ENCODE results near the gene BRCA2.

Gene BRCA2, protein sequence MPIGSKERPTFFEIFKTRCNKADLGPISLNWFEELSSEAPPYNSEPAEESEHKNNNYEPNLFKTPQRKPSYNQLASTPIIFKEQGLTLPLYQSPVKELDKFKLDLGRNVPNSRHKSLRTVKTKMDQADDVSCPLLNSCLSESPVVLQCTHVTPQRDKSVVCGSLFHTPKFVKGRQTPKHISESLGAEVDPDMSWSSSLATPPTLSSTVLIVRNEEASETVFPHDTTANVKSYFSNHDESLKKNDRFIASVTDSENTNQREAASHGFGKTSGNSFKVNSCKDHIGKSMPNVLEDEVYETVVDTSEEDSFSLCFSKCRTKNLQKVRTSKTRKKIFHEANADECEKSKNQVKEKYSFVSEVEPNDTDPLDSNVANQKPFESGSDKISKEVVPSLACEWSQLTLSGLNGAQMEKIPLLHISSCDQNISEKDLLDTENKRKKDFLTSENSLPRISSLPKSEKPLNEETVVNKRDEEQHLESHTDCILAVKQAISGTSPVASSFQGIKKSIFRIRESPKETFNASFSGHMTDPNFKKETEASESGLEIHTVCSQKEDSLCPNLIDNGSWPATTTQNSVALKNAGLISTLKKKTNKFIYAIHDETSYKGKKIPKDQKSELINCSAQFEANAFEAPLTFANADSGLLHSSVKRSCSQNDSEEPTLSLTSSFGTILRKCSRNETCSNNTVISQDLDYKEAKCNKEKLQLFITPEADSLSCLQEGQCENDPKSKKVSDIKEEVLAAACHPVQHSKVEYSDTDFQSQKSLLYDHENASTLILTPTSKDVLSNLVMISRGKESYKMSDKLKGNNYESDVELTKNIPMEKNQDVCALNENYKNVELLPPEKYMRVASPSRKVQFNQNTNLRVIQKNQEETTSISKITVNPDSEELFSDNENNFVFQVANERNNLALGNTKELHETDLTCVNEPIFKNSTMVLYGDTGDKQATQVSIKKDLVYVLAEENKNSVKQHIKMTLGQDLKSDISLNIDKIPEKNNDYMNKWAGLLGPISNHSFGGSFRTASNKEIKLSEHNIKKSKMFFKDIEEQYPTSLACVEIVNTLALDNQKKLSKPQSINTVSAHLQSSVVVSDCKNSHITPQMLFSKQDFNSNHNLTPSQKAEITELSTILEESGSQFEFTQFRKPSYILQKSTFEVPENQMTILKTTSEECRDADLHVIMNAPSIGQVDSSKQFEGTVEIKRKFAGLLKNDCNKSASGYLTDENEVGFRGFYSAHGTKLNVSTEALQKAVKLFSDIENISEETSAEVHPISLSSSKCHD (N-terminal part only)

DNA sequence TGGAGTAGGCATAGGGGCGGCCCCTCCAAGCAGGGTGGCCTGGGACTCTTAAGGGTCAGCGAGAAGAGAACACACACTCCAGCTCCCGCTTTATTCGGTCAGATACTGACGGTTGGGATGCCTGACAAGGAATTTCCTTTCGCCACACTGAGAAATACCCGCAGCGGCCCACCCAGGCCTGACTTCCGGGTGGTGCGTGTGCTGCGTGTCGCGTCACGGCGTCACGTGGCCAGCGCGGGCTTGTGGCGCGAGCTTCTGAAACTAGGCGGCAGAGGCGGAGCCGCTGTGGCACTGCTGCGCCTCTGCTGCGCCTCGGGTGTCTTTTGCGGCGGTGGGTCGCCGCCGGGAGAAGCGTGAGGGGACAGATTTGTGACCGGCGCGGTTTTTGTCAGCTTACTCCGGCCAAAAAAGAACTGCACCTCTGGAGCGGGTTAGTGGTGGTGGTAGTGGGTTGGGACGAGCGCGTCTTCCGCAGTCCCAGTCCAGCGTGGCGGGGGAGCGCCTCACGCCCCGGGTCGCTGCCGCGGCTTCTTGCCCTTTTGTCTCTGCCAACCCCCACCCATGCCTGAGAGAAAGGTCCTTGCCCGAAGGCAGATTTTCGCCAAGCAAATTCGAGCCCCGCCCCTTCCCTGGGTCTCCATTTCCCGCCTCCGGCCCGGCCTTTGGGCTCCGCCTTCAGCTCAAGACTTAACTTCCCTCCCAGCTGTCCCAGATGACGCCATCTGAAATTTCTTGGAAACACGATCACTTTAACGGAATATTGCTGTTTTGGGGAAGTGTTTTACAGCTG is at the start of gene BRCA2, which contains the start of gene ZAR1L:
TSS of gene BRCA2 (plus strand) at position 271 of the 790 bp plus-strand sequence. CDS start 953 bp downstream, outside the sequence.
TSS of gene ZAR1L (minus strand) at position 126 of the 790 bp plus-strand sequence. CDS start 3,438 bp downstream, outside the sequence.
- Mint-ChIP-seq H3K4me1 (peaks cover 4% of the 10 kb centered on the region), H3K27ac (peak within 1 kb of the TSS; percentile 100), H3K27me3 (no peaks in the 10 kb centered on the region), H3K36me3 (peaks cover 1% of the 10 kb centered on the region), H3K9me3 (no peaks in the 10 kb centered on the region), H3K4me3 (peak within 1 kb of the TSS; percentile 98)
- DNase-seq (ENCODE audit: low spot score in 2 of 2) (peak; percentile 82 to 83), ATAC-seq (ENCODE audit: low read depth) (peak; percentile 92)

DNA sequence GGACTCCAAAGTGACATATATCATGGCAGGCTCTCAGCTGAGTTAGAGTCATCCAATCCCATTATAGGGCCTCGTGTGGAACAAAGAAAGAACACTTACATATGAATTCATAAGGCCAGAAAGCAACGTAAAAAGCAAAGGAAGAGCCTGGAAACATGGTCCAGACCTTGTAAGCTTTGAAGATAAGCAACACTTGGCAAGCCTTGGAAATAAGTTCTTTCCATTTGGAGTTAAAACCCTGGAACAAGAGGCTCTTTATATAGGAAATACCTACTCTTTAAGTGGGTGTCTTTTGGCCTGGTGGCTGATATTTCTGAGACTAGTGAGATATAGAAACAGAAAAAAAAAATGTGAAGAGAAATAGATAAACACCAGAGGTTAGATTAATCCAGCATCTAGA is 49.6 kb upstream of the BRCA2 start:
- Mint-ChIP-seq H3K27ac (no peak overlapping the region), H3K36me3 (no peaks in the 10 kb centered on the region)
- ATAC-seq (ENCODE audit: low read depth): no peak

DNA sequence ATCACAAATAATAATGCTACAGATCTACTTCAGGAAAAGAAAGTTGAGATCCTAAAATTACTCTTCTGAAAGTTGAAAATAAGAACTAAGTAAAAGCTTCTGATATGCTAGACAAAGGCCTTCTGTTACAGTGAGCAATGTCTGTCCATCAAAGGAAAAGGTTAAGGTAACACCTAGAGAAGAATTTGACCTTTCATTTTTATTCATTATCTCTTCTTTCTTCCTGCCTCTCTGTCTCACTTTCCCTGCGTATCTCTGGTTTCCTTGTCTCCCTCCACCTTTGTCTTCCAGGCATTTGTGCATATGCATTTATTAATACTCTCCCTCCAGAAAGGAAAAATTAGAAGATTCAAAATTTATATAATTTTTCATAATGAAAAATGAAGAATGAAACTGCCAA is 49.2 kb upstream of the BRCA2 start:
- H3K4me3 Mint-ChIP-seq: no peak overlapping the region
- H3K9me3 Mint-ChIP-seq: no peaks in the 10 kb centered on the region
- no peaks in the 10 kb centered on the region for H3K36me3 Mint-ChIP-seq

More for the DNA sequence above, 49.6 kb upstream of the BRCA2 start:
- H3K4me1 Mint-ChIP-seq: peaks cover 5% of the 10 kb centered on the region
- no peak overlapping the region for H3K4me3 Mint-ChIP-seq
- H3K27me3 Mint-ChIP-seq: no peaks in the 10 kb centered on the region
- DNase-seq (ENCODE audit: low spot score in 2 of 2): no peak
- H3K9me3 Mint-ChIP-seq: no peaks in the 10 kb centered on the region

DNA sequence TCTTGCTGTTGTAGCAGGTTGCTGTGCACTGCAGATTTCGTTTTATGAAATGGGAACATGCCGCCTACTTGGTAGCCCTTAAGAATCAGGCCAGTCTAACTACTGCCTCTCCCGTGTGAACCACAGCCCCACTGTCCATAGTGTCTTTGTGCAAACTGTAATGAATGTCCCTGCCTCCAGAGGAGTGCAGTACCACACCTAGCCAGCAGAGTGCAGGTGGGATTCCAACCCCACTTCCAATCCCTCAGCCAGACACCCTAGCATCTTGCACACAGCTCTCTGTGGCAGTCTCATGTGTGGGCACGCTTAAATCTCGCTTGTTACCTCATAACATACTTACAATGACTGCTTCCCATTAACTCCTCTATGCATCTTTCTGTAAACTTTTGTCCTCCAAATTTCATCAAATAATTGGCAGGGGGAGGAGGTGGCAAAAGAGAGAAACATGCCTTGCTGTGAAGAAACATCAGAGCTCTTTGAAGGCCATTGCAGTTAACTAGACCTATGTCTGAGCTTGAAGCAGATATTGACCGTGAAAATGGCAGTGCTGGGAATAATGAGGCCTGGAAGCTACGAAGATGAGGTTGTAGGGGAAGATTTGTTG is 47.4 kb upstream of the BRCA2 start:
- DNase-seq (ENCODE audit: low spot score in 2 of 2) (peak; percentile 28 to 30), ATAC-seq (ENCODE audit: low read depth) (peak; percentile 70)
- Mint-ChIP-seq H3K36me3 (peaks cover 4% of the 10 kb centered on the region), H3K4me3 (no peak overlapping the region), H3K27ac (no peak overlapping the region), H3K4me1 (peaks cover 5% of the 10 kb centered on the region), H3K27me3 (no peaks in the 10 kb centered on the region), H3K9me3 (no peaks in the 10 kb centered on the region)

More for the DNA sequence above, 49.2 kb upstream of the BRCA2 start:
- DNase-seq (ENCODE audit: low spot score in 2 of 2) (no peak), ATAC-seq (ENCODE audit: low read depth) (no peak)
- Mint-ChIP-seq H3K27me3 (no peaks in the 10 kb centered on the region), H3K27ac (no peak overlapping the region), H3K4me1 (peaks cover 5% of the 10 kb centered on the region)

DNA sequence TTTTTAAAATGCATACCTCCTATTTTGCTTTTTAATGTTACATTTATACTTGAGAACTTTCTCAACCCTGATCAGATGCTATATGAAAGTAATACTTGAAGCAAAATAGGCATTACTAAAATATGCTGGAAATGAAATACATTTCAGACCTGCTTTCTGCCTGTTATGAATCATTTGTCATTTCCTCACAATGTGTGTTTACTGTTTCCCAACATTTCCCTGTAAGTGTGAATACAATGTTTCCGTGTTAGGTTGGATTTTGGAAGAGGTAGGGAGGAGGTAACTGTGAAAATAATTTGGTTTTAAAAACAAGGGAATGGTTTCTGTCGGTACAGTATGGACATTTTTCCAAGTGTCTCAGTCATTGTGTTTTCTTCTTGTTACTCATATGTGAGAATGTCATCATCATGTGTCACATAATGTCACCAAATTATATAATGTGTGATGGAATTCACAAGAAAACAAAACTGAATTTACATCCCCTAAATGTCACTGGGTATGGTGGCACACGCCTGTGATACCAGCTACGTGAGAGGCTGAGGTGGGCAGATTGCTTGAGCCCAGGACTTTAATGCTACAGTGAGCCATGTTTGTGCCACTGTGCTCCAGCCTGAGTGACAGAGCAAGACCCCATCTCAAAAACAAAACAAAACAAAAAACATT is 43.2 kb upstream of the BRCA2 start:
- peaks cover 5% of the 10 kb centered on the region for H3K4me1 Mint-ChIP-seq
- H3K9me3 Mint-ChIP-seq: no peaks in the 10 kb centered on the region
- H3K4me3 Mint-ChIP-seq: no peak overlapping the region
- H3K27me3 Mint-ChIP-seq: no peaks in the 10 kb centered on the region
- H3K36me3 Mint-ChIP-seq: peaks cover 4% of the 10 kb centered on the region
- no peak for DNase-seq (ENCODE audit: low spot score in 2 of 2)
- no peak overlapping the region for H3K27ac Mint-ChIP-seq
- no peak for ATAC-seq (ENCODE audit: low read depth)

DNA sequence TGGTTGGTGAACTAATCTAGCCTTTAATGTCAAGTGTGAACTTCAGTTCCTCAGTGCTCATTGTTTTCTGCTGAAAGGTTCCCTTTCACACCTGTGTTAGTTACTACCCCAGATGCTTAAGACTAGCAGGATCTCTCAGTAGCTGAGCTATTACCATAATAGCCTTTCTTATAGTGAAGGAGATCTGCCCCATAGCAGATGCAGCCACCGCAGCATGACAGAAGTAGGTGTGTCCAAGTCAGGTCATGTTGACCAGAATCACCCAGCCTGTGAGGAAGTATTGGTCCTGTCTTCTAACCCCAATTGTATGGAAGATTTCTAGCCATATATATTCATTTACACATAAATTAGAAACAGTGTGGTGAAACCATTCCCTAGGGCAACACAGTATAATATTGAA is 37.5 kb upstream of the BRCA2 start:
- Mint-ChIP-seq H3K9me3 (no peaks in the 10 kb centered on the region), H3K27me3 (no peaks in the 10 kb centered on the region), H3K27ac (no peak overlapping the region), H3K4me3 (no peak overlapping the region), H3K36me3 (peaks cover 3% of the 10 kb centered on the region), H3K4me1 (no peaks in the 10 kb centered on the region)
- no peak for ATAC-seq (ENCODE audit: low read depth)
- DNase-seq (ENCODE audit: low spot score in 2 of 2): no peak

DNA sequence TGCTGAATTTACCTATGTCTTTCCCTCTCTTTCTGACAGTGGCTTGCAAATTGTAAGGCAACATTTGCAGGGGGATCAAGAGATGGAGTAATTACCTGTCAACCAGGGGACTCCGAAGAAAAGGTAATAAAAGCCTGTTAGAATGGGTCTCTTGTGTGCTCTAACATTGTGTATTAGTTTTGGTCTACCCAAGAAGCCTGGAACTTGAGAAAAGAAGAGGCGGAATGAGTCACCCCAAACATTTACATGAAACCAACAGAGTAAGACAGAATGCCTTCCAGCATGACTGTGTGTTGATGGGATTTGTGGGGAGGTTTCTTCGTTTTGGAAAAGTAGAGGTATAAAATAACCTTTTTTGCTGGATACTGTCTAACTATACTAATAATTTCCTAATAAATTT is 36.9 kb upstream of the BRCA2 start:
- no peaks in the 10 kb centered on the region for H3K27me3 Mint-ChIP-seq
- peaks cover 4% of the 10 kb centered on the region for H3K36me3 Mint-ChIP-seq
- no peaks in the 10 kb centered on the region for H3K9me3 Mint-ChIP-seq
- ATAC-seq (ENCODE audit: low read depth) (no peak), DNase-seq (ENCODE audit: low spot score in 2 of 2) (no peak)
- no peaks in the 10 kb centered on the region for H3K4me1 Mint-ChIP-seq
- no peak overlapping the region for H3K27ac Mint-ChIP-seq
- no peak overlapping the region for H3K4me3 Mint-ChIP-seq

DNA sequence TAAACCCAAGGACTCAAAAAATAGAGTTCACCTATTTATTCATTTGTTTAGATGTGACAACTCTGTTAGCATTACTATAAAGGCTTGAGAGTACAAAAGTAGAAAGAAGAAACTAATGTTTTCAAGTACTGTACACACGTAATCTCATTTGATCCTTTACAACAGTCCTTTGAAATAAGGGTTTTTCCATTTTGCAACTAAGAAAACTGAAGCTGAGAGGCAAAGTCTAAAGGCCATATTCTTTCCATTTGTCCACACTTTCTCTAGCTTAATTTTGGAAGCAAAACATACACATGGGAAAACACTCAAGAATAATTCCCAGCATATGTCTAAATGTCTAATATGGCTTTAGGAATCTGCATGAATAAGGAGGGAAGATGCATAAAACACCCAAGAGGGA is 34.2 kb upstream of the BRCA2 start:
- H3K4me3 Mint-ChIP-seq: no peak overlapping the region

DNA sequence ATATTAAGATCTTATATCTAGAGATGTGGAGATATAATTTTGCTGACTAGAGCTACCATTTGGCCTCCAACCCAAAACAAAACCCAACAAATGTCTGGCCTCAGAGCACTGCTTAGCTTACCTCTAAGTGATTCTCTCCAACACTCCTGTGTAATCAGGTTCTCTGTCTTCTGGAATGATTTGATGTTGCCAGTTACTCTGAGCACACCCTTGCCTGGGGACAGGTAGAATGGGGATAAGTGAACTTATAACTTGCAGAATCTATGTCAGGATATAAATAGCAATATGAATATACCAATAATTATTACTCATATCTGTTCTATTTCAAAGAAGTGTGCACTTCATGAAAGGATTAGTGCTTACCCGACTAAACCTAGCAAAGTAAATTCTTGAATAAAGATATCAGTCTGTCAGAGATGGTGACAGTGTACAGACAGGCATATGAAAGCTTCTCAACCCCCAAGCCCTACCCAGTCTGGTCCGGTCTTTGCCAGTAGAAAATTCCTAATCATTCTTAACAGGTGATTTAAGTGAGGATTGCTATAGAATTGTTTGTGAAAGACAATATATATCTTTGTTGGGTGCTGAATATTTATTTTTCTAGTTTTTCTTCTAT is 33.1 kb upstream of the BRCA2 start:
- no peaks in the 10 kb centered on the region for H3K27me3 Mint-ChIP-seq
- H3K36me3 Mint-ChIP-seq: peaks cover 4% of the 10 kb centered on the region
- H3K9me3 Mint-ChIP-seq: no peaks in the 10 kb centered on the region
- no peak overlapping the region for H3K27ac Mint-ChIP-seq
- no peak overlapping the region for H3K4me3 Mint-ChIP-seq
- DNase-seq (ENCODE audit: low spot score in 2 of 2) (no peak), ATAC-seq (ENCODE audit: low read depth) (no peak)
- no peaks in the 10 kb centered on the region for H3K4me1 Mint-ChIP-seq

More for the DNA sequence above, 34.2 kb upstream of the BRCA2 start:
- H3K27me3 Mint-ChIP-seq: no peaks in the 10 kb centered on the region
- no peak for ATAC-seq (ENCODE audit: low read depth)
- no peaks in the 10 kb centered on the region for H3K9me3 Mint-ChIP-seq
- peaks cover 4% of the 10 kb centered on the region for H3K36me3 Mint-ChIP-seq
- no peaks in the 10 kb centered on the region for H3K4me1 Mint-ChIP-seq
- no peak overlapping the region for H3K27ac Mint-ChIP-seq
- DNase-seq (ENCODE audit: low spot score in 2 of 2): no peak

DNA sequence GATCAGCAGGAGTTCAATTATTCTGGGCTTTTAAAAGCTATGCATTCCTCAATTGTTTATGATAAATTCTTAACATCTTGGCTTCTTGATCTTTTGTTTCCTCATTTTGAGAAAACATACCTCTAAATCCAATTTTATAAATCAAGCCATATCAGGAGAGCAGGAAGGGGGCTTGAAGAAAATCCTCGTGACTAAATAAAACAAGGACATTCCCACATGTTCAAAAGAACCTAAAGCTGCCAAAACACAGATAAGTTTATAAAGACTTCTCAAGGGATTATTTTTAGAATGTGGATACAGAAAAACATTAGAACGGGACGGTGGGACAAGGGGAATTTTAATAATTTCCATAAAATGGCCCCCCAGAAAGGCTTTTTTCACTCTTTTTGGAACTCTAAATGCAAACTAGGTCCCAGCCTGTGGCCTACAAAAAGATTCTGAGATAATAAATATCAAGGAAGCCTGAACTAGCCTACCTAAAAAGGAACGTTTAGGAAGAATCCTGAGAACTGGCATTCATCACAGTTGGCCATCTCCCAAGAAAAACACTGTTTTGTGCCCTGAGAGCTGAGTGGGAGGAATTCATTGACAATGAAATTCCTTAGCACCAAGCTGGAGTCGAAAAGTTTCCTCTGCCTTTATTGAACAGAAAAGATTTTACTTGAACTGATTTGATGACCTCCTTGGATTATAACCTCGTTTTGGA is 30.2 kb upstream of the BRCA2 start:
- ATAC-seq (ENCODE audit: low read depth) (no peak), DNase-seq (ENCODE audit: low spot score in 2 of 2) (no peak)
- Mint-ChIP-seq H3K4me3 (no peak overlapping the region), H3K27ac (no peak overlapping the region), H3K9me3 (no peaks in the 10 kb centered on the region), H3K27me3 (no peaks in the 10 kb centered on the region), H3K4me1 (no peaks in the 10 kb centered on the region), H3K36me3 (peaks cover 2% of the 10 kb centered on the region)

DNA sequence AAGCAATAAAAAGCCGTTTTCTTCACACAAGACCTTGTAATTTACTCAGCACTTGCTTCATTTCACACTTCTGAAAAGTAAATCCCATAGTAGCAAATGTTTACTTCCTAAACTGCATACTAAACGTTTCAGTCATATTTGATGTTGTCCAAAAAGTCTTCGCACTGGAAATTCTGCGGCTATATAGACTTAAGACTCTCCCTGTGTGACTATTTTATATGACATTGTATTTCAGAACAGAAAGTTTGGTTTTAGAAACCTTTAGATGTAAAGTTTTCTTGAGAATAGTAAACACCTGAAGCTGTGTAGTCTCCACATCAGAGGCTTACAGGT is 29.7 kb upstream of the BRCA2 start:
- Mint-ChIP-seq H3K27me3 (no peaks in the 10 kb centered on the region), H3K9me3 (peaks cover under 1% of the 10 kb centered on the region), H3K4me1 (no peaks in the 10 kb centered on the region), H3K27ac (no peak overlapping the region), H3K4me3 (no peak overlapping the region), H3K36me3 (peaks cover 3% of the 10 kb centered on the region)
- DNase-seq (ENCODE audit: low spot score in 2 of 2) (no peak), ATAC-seq (ENCODE audit: low read depth) (no peak)

DNA sequence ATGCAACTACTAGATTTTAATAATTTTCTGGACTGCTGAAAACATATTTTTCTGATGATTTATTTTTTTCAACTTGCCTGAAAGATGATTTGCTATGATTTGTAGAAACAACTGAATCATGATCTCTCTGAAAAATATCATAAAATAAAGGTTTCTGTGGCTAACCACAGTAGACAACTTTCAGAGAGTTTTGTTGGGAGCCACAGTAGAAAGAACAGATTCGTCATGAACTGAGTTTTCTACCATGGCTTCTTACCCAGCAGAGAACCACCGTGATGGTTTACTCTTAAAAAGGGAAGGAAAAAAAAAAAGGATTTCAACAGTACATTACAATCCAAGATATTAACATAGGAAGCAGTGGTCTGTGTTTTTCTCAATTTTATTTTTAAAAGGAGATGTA is 18.1 kb upstream of the BRCA2 start:
- H3K36me3 Mint-ChIP-seq: no peaks in the 10 kb centered on the region
- no peak overlapping the region for H3K27ac Mint-ChIP-seq
- no peaks in the 10 kb centered on the region for H3K9me3 Mint-ChIP-seq
- DNase-seq (ENCODE audit: low spot score in 2 of 2) (no peak), ATAC-seq (ENCODE audit: low read depth) (no peak)
- no peak overlapping the region for H3K4me3 Mint-ChIP-seq
- H3K4me1 Mint-ChIP-seq: no peaks in the 10 kb centered on the region
- peaks cover 7% of the 10 kb centered on the region for H3K27me3 Mint-ChIP-seq

Measured in memory B cell (primary cell).